Caco-2 (cell line): ENCODE data around the gene CACNG4. TPM values are rescaled to one million over a fixed set of nuclear protein-coding genes. Genes with fewer than 3 reads are reported as not detected.

Source experiments
- BruUV-seq: library from RNA; stranded (reverse); fragments of 400-500 nt; replicated peaks from 2 replicates; lab custom pipeline; 2021; lab: Mats Ljungman, UMichigan
- CTCF ChIA-PET: fragments of 300-600 bp; sonication (Branson Sonifier 250); formaldehyde crosslinking; loops from one replicate; lab custom pipeline; 2022; ENCODE audit warnings: antibody characterized with exemption; lab: Charles Lee
- POLR2A ChIA-PET: fragments of 300-600 bp; sonication (Branson Sonifier 250); formaldehyde crosslinking; loops from one replicate; lab custom pipeline; 2022; ENCODE audit warnings: antibody characterized with exemption; lab: Charles Lee
- DNase-seq, 2 experiments: peaks; one replicate each; pipeline versions ENCODE4 v3.0.0 to v3.0.0-alpha.2; 2020 to 2022
- H3K27me3 ChIP-seq: replicated peaks from 2 replicates; pipeline ENCODE4 v1.6.0; 2011; ENCODE audit warnings: low read length; ENCODE audit not compliant: control insufficient read depth, insufficient read depth
- H3K36me3 ChIP-seq: 2 replicates; pipeline ENCODE4 v1.5.1; 2011; ENCODE audit warnings: low read length; ENCODE audit not compliant: control insufficient read depth, insufficient read depth
- H3K4me1 ChIP-seq: fragments of 250-450 bp; sonication (Bioruptor Pico); 2 replicates; pipeline ENCODE4 v1.5.1; 2020; ENCODE audit warnings: mild to moderate bottlenecking
- H3K4me3 ChIP-seq: 2 replicates; pipeline ENCODE4 v1.5.1; 2011; ENCODE audit warnings: low read depth, mild to moderate bottlenecking, control low read depth, low read length
- H3K9me3 ChIP-seq: fragments of 250-450 bp; sonication (Bioruptor Pico); 2 replicates; pipeline ENCODE4 v1.5.1; 2020; ENCODE audit warnings: mild to moderate bottlenecking, moderate library complexity
- H3K27ac Mint-ChIP-seq: one replicate; pipeline ENCODE4 v1.8.0; 2022; ENCODE audit warnings: mixed read lengths; ENCODE audit not compliant: unreplicated experiment
- H3K27me3 Mint-ChIP-seq: one replicate; pipeline ENCODE4 v1.8.0; 2022; ENCODE audit warnings: mixed read lengths; ENCODE audit not compliant: insufficient read depth, unreplicated experiment
- H3K36me3 Mint-ChIP-seq: one replicate; pipeline ENCODE4 v1.8.0; 2022; ENCODE audit warnings: mild to moderate bottlenecking, mixed read lengths; ENCODE audit not compliant: insufficient read depth, unreplicated experiment
- H3K4me1 Mint-ChIP-seq: one replicate; pipeline ENCODE4 v1.8.0; 2022; ENCODE audit warnings: low read depth, mixed read lengths; ENCODE audit not compliant: unreplicated experiment
- H3K4me3 Mint-ChIP-seq: one replicate; pipeline ENCODE4 v1.8.0; 2022; ENCODE audit warnings: mild to moderate bottlenecking, moderate library complexity, mixed read lengths; ENCODE audit not compliant: unreplicated experiment
- H3K9me3 Mint-ChIP-seq: one replicate; pipeline ENCODE4 v1.8.0; 2022; ENCODE audit warnings: mixed read lengths; ENCODE audit not compliant: unreplicated experiment
- intact Hi-C: fragments of 100-400 bp; cut with micrococcal nuclease; formaldehyde crosslinking; loops from one replicate; pipeline ENCODE4 v1.10.0; 2022; ENCODE audit not compliant: unreplicated experiment
- total RNA-seq: library from RNA; stranded (reverse); gene quantifications from 2 replicates; pipeline ENCODE4 v1.2.3, GENCODE V29; 2022
- TF ChIP-seq, protein P1 (sequence below), 2 experiments: fragments of 200-600 bp in 1 of 2; IDR thresholded peaks; 1 replicate in 1 of 2; 2 replicates in 1 of 2; pipeline versions ENCODE4 v1.5.1 to v1.8.0; 2011 to 2022; ENCODE audit warnings: antibody characterized with exemption in 1 of 2, control low read depth in 1 of 2, inconsistent platforms in 1 of 2, low read depth in 1 of 2, low read length in 1 of 2, mild to moderate bottlenecking in 1 of 2, moderate library complexity in 1 of 2; ENCODE audit not compliant: insufficient read depth in 1 of 2, severe bottlenecking in 1 of 2, unreplicated experiment in 1 of 2

Gene CACNG4
- total RNA-seq, 1 experiment from 2014 or later = 12.8 TPM

DNA sequence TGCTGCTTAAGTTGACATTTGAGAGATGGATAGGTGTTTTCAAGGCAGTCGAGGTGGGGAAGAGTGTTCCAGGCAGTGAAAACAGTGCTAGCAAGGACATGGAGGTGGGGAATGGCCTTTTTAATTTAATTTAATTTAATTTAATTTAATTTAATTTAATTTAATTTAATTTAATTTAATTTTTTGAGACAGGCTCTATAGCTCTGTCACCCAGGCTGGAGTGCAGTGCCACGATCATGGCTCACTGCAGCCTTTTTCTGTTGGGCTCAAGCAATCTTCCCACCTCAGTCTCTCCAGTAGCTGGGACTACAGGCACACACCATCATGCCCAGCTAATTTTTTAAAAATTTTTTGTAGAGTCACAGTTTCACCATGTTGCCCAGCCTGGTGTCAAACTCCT lies 32.2 kb upstream of the CACNG4 start:
- CTCF ChIA-PET = no interaction called here
- POLR2A ChIA-PET = no interaction called here

DNA sequence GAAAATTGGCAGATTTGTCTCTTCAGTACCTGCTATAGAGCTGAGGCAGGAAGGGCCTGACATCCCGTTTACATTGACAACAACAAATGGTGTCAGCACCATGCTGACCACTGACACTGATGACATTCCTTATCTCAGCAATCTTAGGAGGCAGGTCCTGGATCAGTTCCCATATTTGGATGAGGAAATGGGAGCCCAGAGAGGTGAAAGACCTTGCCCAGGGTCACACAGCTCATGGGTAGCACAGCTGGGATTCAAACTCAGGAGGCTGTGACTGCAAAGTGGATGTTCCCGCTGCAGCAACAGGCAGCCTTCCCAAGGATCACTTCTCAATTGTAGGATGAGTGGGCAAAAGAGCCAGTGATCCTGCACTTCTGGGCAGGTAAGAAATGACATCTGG lies 30.5 kb upstream of the CACNG4 start:
- H3K27ac Mint-ChIP-seq = no peak overlapping the region
- ChIA-PET POLR2A (no interaction called here), CTCF (interaction anchor here (0.6 kb wide), 1 partner anchor 9 kb away, joined by 4 read pairs; no protein-coding TSS in a partner anchor)
- peaks cover 24% of the 10 kb centered on the region for H3K9me3 Mint-ChIP-seq
- peaks cover 7% of the 10 kb centered on the region for H3K4me1 Mint-ChIP-seq
- no peaks in the 10 kb centered on the region for H3K27me3 Mint-ChIP-seq
- Histone ChIP-seq H3K27me3 (no peaks in the 10 kb centered on the region), H3K36me3 (no peaks in the 10 kb centered on the region), H3K9me3 (peaks cover 21% of the 10 kb centered on the region; the same call in 1 of the 2 replicates), H3K4me1 (peaks cover 7% of the 10 kb centered on the region), H3K4me3 (no peak overlapping the region)
- H3K36me3 Mint-ChIP-seq = peaks cover 5% of the 10 kb centered on the region
- intact Hi-C loops = no loop called here
- TF ChIP-seq, protein P1, sequence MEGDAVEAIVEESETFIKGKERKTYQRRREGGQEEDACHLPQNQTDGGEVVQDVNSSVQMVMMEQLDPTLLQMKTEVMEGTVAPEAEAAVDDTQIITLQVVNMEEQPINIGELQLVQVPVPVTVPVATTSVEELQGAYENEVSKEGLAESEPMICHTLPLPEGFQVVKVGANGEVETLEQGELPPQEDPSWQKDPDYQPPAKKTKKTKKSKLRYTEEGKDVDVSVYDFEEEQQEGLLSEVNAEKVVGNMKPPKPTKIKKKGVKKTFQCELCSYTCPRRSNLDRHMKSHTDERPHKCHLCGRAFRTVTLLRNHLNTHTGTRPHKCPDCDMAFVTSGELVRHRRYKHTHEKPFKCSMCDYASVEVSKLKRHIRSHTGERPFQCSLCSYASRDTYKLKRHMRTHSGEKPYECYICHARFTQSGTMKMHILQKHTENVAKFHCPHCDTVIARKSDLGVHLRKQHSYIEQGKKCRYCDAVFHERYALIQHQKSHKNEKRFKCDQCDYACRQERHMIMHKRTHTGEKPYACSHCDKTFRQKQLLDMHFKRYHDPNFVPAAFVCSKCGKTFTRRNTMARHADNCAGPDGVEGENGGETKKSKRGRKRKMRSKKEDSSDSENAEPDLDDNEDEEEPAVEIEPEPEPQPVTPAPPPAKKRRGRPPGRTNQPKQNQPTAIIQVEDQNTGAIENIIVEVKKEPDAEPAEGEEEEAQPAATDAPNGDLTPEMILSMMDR (IDR thresholded peaks at IDR 0.05; ENCODE audit: insufficient read depth in 1 of 2, low read depth in 1 of 2, low read length in 1 of 2, severe bottlenecking in 1 of 2, unreplicated experiment in 1 of 2) = no peak
- BruUV-seq = no TSS peak
- H3K4me3 Mint-ChIP-seq = no peak overlapping the region
- DNase-seq = no peak

More for the DNA sequence above, 32.2 kb upstream of the CACNG4 start:
- TF ChIP-seq, protein P1 (IDR thresholded peaks at IDR 0.05; ENCODE audit: insufficient read depth in 1 of 2, low read depth in 1 of 2, low read length in 1 of 2, severe bottlenecking in 1 of 2, unreplicated experiment in 1 of 2) = no peak
- Mint-ChIP-seq H3K4me1 (peaks cover 7% of the 10 kb centered on the region), H3K27ac (no peak overlapping the region), H3K4me3 (no peak overlapping the region), H3K27me3 (no peaks in the 10 kb centered on the region), H3K36me3 (peaks cover 5% of the 10 kb centered on the region), H3K9me3 (peaks cover 10% of the 10 kb centered on the region)
- BruUV-seq = no TSS peak
- Histone ChIP-seq H3K27me3 (no peaks in the 10 kb centered on the region), H3K4me1 (peaks cover 7% of the 10 kb centered on the region), H3K36me3 (no peaks in the 10 kb centered on the region), H3K4me3 (no peak overlapping the region), H3K9me3 (peaks cover 15% of the 10 kb centered on the region; the same call in 1 of the 2 replicates)
- DNase-seq = no peak
- intact Hi-C loops = no loop called here

DNA sequence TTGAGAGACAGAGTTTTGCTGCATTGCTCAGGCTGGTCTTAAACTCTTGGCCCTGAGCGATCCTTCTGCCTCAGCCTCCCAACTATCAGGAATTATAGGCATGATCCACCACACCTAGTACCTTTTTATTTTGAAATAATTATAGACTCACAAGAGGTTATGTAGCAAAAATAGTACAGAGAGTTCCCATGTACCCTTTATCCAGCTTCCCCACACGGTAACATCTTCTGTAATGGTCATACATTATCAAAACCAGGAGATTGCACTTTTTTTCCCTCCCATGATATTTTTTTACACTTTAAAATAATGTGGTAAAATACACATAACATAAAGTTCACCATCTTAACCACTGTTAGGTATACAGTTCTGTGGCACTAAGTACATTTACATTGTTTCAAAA lies 28.8 kb upstream of the CACNG4 start:
- Mint-ChIP-seq H3K4me3 (no peak overlapping the region), H3K27me3 (no peaks in the 10 kb centered on the region), H3K27ac (no peak overlapping the region), H3K36me3 (peaks cover 5% of the 10 kb centered on the region), H3K4me1 (peaks cover 7% of the 10 kb centered on the region), H3K9me3 (peaks cover 24% of the 10 kb centered on the region)
- no peak for DNase-seq
- CTCF ChIA-PET = no interaction called here
- H3K4me3 ChIP-seq = no peak overlapping the region
- TF ChIP-seq, protein P1 (IDR thresholded peaks at IDR 0.05; ENCODE audit: insufficient read depth in 1 of 2, low read depth in 1 of 2, low read length in 1 of 2, severe bottlenecking in 1 of 2, unreplicated experiment in 1 of 2) = no peak
- H3K9me3 ChIP-seq = peaks cover 21% of the 10 kb centered on the region; the same call in 1 of the 2 replicates
- H3K27me3 ChIP-seq = no peaks in the 10 kb centered on the region
- no TSS peak for BruUV-seq
- POLR2A ChIA-PET = no interaction called here
- H3K36me3 ChIP-seq = no peaks in the 10 kb centered on the region
- peaks cover 7% of the 10 kb centered on the region for H3K4me1 ChIP-seq
- intact Hi-C loops = no loop called here
